Mononuclear cell (primary cell): ENCODE measurements around the gene CARNS1. TPM values are rescaled to one million over a fixed set of nuclear protein-coding genes. Genes with fewer than 3 reads are reported as not detected.

ENCODE experiments used
- H3K27me3 ChIP-seq: 2 replicates; pipeline ENCODE4 v1.6.0; 2011; ENCODE audit warnings: low read length, control low read depth; ENCODE audit not compliant: insufficient read depth
- H3K4me1 ChIP-seq: 2 replicates; pipeline ENCODE4 v1.5.1; 2011; ENCODE audit warnings: mild to moderate bottlenecking, low read length, control low read depth; ENCODE audit not compliant: insufficient read depth
- H3K4me3 ChIP-seq: 2 replicates; pipeline ENCODE4 v1.5.1; 2011; ENCODE audit warnings: mild to moderate bottlenecking, low read length, moderate library complexity
- H3K9me3 ChIP-seq: 2 replicates; pipeline ENCODE4 v1.5.1; 2011; ENCODE audit warnings: low read depth, mild to moderate bottlenecking, control low read depth, low read length
- total RNA-seq: library from RNA; depleted of rRNA; stranded (reverse); fragments of >200 nt; gene quantifications from one replicate; pipeline ENCODE4 v1.2.3, GENCODE V29; 2012

CARNS1 gene
- total RNA-seq, 1 donor: 3.3 TPM

DNA sequence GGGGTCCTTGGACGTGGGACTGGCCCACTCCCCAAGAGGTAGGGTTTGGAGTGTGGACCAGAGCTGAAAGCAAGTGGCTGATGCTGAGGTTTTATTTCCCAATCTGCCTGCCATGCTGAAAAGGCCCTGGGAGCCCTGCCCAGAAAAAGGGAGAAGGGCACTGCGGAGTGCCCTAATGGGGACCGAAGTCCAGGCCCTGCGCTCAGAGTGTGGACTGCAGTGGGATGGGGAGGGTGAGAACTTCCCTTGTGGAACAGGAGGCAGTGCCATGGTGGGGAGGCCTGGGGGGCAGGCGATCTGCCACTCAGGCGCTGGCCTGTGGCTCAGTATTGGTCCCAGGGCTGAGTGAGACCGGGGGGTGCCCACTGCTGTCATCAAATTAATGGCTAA lies 32.7 kb downstream of the CARNS1 start:
- no peaks in the 10 kb centered on the region for H3K27me3 ChIP-seq
- no peak overlapping the region for H3K4me3 ChIP-seq
- H3K4me1 ChIP-seq: peaks cover 80% of the 10 kb centered on the region
- no peaks in the 10 kb centered on the region for H3K9me3 ChIP-seq

GRCh38 chr11:67449116-67449844 lies 33.8 kb downstream of the CARNS1 start:
- peaks cover 72% of the 10 kb centered on the region for H3K4me1 ChIP-seq

DNA sequence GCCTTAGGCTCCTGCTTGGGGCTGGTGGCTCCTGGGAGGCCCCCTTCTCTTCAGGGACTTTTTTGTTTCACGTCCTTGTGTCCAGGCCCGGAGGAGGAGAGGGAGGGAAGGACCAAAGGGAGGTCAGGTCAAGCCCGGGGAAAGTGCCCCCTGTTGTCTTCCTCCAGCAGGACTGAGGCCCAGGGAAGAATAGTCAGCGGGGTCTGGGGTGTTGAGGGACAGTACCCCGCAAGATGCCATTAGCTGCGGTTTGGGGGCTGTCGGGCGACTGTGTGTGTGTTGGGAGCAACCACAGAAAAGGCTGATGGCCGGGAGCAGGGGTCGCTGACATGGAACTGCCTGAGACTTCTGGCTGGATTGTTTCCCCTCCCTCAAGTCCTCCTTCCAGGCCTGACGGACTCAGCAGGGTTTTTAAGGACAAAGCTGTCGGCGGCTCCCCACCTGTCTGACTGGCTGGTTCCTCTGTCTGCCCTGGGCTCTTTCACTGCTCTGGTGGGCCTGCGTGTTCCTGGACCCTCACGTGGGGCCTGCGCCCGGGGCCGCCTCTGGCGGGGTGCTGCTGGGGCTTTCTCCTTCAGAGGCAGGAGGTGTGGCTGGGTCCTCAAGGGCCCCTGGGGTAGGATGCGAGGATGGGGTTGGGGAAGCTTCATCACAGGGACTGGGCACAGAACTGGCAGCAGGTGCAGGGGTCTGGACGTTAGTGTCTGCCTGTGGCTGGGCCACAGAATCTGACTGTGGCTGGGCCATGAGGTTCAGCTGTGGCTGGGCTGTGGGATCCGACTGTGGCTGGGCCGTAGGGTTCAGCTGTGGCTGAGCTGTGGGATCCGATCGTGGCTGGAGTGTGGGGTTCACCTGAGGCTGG lies 35.5 kb downstream of the CARNS1 start:
- peaks cover 55% of the 10 kb centered on the region for H3K4me1 ChIP-seq
- no peaks in the 10 kb centered on the region for H3K27me3 ChIP-seq
- no peaks in the 10 kb centered on the region for H3K9me3 ChIP-seq
- no peak overlapping the region for H3K4me3 ChIP-seq

More at GRCh38 chr11:67449116-67449844, 33.8 kb downstream of the CARNS1 start:
- no peak overlapping the region for H3K4me3 ChIP-seq
- no peaks in the 10 kb centered on the region for H3K27me3 ChIP-seq
- H3K9me3 ChIP-seq: no peaks in the 10 kb centered on the region

- Histone ChIP-seq H3K27me3 (no peaks in the 10 kb centered on the region), H3K9me3 (no peaks in the 10 kb centered on the region), H3K4me3 (no peak overlapping the region), H3K4me1 (peaks cover 49% of the 10 kb centered on the region)
Observed at GRCh38 chr11:67451658-67451976, 36.1 kb downstream of the CARNS1 start.

DNA sequence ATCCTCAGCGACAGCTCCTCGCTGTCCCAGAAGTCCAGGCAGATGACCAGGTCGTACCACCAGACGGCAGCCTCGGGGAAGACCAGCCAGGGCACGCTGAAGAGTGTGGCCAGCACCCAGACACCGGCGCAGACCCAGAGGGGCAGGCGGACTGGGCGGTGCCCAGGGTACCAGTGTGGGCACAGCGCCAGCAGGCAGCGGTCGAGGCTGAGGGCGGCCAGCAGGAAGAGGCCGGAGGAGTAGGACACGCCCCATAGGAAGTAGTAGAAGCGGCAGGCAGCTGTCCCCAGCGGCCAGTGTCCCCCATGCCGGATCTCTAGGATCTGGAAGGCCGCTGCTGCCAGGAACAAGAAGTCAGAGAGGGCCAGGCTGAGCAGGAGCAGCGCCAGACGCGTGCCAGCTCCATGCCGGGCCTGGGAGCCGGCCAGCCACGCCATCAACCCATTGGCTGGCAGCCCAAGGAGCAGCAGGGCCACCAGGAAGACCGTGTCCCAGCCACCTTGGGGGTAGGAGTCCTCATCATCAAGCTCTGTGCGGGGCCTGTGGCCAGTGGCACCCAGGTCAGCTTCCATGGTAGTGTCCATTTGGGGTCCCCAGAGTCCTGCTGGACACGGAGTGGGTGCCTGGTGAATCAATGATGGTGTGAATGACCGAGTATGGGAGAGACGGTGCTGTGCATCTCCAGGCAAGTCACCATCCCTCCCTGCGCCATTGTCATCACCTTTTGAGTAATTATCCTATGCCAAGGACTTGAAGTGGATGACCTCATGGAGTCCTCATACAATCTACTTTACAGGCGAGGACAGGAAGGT lies 36.9 kb downstream of the CARNS1 start, which contains the start of gene GPR152:
Gene GPR152, minus strand, starts transcription at position 589 of the 812 bp plus-strand sequence. Its CDS starts 5 bp downstream, at position 584.
- Histone ChIP-seq H3K4me1 (peaks cover 41% of the 10 kb centered on the region), H3K4me3 (no peak within 1 kb of the TSS), H3K9me3 (no peaks in the 10 kb centered on the region)

DNA sequence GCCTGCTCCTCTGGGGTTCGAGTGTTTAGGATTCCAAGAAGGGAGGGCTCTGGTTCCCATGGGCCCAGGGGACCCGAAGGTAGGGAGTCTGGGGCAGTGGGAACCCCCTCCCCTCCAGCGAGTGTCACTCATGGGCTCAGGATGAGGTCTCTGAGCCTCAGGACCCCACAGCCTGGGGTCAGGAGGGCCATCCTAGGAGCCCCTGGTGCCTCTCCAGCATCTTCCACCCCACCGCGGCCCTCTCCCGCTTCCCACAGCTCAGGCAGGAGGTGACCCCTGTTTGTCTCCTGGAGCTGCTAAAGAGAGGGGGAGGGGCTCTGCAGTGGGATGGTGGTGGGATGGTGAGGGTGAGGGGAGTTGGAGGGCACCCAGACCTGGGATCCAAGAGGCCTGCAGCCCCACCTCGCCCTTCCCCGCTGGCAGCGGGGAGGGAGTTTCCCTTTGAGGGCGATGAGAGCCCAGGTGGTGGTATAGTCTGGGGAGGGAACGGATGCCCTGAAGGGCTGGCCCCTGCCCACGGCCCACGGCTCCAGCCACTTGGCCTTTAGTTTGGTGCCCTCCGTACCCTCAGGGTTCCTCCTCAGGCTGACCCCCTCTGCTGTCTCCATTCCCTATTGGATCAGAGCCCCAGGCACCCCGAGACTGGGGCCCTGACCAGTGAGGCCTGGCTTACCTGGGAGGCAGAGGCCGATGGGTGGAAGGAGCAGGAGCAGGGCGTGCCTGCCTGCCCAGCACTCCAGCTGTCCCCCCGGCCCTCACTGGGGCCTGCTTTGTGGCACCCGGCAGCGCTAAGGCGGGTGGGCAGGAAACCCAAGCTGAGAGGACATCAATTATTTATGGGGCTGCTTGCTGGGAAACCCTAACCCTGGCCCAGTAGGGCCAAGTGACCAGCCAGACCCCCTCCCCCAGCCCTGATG lies 38.6 kb downstream of the CARNS1 start:
- no peak overlapping the region for H3K4me3 ChIP-seq
- H3K4me1 ChIP-seq: peaks cover 34% of the 10 kb centered on the region
- no peaks in the 10 kb centered on the region for H3K27me3 ChIP-seq
- no peaks in the 10 kb centered on the region for H3K9me3 ChIP-seq

More for the DNA sequence above, 36.9 kb downstream of the CARNS1 start, which contains the start of gene GPR152:
- H3K27me3 ChIP-seq: no peaks in the 10 kb centered on the region

GRCh38 chr11:67455054-67455453 lies 39.6 kb downstream of the CARNS1 start, which contains the start of gene CABP4:
CABP4 (plus strand) TSS chr11:67455354; CDS start chr11:67455424, 70 bp downstream.
- Histone ChIP-seq H3K9me3 (no peaks in the 10 kb centered on the region), H3K4me3 (no peak within 1 kb of the TSS), H3K4me1 (peaks cover 32% of the 10 kb centered on the region), H3K27me3 (no peaks in the 10 kb centered on the region)

DNA sequence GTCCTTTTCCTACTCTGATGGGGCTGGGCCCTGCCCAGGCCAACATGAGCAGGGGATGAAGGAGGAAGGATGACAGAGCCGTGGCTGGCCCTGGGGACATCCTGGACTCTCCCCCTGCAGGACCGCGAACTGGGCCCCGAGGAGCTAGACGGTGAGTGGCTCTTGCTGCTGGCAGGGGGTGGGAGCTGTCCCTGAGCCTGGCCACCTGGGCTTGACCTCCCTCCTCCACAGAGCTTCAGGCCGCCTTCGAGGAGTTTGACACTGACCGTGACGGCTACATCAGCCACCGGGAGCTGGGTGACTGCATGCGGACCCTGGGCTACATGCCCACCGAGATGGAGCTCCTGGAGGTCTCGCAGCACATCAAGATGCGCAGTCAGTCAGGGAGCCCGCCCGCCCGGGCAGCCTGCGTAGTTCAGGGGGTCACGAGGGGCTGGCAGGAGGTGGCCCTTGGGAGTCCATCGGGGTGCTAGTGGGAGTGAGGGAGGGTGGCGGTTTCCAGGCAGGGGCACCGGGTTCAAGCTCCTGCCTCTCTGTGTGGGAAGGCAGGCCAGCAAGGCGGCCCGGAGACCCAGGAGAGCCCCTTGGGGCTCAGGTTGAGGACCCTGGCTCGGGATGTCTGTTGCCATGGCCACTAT lies 40.7 kb downstream of the CARNS1 start:
- Histone ChIP-seq H3K4me3 (no peak overlapping the region), H3K9me3 (no peaks in the 10 kb centered on the region), H3K27me3 (no peaks in the 10 kb centered on the region), H3K4me1 (peaks cover 25% of the 10 kb centered on the region)

DNA sequence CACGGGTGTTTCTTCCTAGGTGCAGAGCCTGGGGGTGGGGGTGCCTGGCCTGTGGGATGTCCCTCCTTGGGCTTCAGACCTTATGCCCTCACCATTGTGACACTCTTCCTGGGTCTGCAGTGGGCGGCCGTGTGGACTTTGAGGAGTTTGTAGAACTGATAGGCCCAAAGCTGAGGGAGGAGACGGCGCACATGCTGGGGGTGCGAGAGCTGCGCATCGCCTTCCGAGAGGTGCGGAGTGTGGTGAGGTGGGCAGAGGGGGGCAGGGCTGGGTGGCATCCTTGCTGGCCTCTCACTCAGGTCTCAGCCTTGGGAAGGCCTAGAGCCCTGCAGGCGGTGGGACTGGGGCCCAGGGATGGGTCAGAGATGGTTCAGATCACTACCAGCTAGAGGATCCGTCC lies 42.0 kb downstream of the CARNS1 start:
- Histone ChIP-seq H3K27me3 (no peaks in the 10 kb centered on the region), H3K4me1 (peaks cover 19% of the 10 kb centered on the region), H3K9me3 (no peaks in the 10 kb centered on the region), H3K4me3 (no peak overlapping the region)

DNA sequence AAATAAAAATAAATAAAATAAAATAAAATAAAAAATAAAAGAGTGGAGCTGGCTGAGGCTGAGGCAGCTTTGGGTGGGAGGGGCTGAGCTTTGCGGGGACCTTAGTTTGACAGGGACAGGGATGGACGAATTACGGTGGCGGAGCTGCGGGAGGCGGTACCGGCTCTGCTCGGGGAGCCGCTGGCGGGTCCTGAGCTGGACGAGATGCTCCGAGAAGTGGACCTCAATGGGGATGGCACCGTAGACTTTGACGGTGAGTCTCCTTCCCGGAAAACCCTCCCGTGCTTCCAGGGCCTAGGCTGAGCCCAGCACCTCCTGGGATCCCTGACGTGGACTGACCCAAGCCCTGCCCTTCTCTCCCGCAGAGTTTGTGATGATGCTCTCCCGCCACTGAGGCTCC lies 42.8 kb downstream of the CARNS1 start:
- Histone ChIP-seq H3K9me3 (no peaks in the 10 kb centered on the region), H3K4me3 (no peak overlapping the region), H3K4me1 (peaks cover 21% of the 10 kb centered on the region), H3K27me3 (no peaks in the 10 kb centered on the region)

- Histone ChIP-seq H3K4me3 (no peak overlapping the region), H3K9me3 (no peaks in the 10 kb centered on the region), H3K4me1 (peaks cover 62% of the 10 kb centered on the region), H3K27me3 (no peaks in the 10 kb centered on the region)
Observed at GRCh38 chr11:67463186-67463585, 47.7 kb downstream of the CARNS1 start.

- H3K4me1 ChIP-seq: peaks cover 63% of the 10 kb centered on the region
Observed at GRCh38 chr11:67463680-67464410, 48.4 kb downstream of the CARNS1 start.

More at GRCh38 chr11:67463680-67464410, 48.4 kb downstream of the CARNS1 start:
- H3K27me3 ChIP-seq: no peaks in the 10 kb centered on the region
- H3K4me3 ChIP-seq: peak overlapping the region; percentile 32
- no peaks in the 10 kb centered on the region for H3K9me3 ChIP-seq
